Duodenal mucosa (tissue), 2 donors: ENCODE data around the gene LATS1.
A peak's percentile ranks its signal among the peaks of the same experiment; 100 is the strongest.

Experiments used
- H3K27ac ChIP-seq: one replicate; pipeline ENCODE4 v1.7.0; 2013; ENCODE audit warnings: low read depth, low read length
- H3K27me3 ChIP-seq, 2 donors: one replicate each; pipeline ENCODE4 v1.7.0; 2013; ENCODE audit warnings: low read length in 2 of 2, control low read depth in 1 of 2; ENCODE audit not compliant: insufficient read depth in 2 of 2, control insufficient read depth in 1 of 2
- H3K36me3 ChIP-seq, 2 donors: one replicate each; pipeline ENCODE4 v1.7.0; 2013; ENCODE audit warnings: low read length in 2 of 2, control low read depth in 1 of 2; ENCODE audit not compliant: insufficient read depth in 2 of 2, control insufficient read depth in 1 of 2
- H3K4me1 ChIP-seq, 2 donors: one replicate each; pipeline ENCODE4 v1.7.0; 2013; ENCODE audit warnings: low read length in 2 of 2, control low read depth in 1 of 2; ENCODE audit not compliant: insufficient read depth in 2 of 2, control insufficient read depth in 1 of 2
- H3K4me3 ChIP-seq, 2 donors: one replicate each; pipeline ENCODE4 v1.7.0; 2013; ENCODE audit warnings: low read length in 2 of 2, low read depth in 1 of 2
- H3K9ac ChIP-seq, 2 donors: one replicate each; pipeline ENCODE4 v1.7.0; 2013; ENCODE audit warnings: low read length in 2 of 2, low read depth in 1 of 2
- H3K9me3 ChIP-seq, 2 donors: one replicate each; pipeline ENCODE4 v1.7.0; 2013; ENCODE audit warnings: low read length in 2 of 2, control low read depth in 1 of 2; ENCODE audit not compliant: control insufficient read depth in 1 of 2

Gene LATS1

DNA sequence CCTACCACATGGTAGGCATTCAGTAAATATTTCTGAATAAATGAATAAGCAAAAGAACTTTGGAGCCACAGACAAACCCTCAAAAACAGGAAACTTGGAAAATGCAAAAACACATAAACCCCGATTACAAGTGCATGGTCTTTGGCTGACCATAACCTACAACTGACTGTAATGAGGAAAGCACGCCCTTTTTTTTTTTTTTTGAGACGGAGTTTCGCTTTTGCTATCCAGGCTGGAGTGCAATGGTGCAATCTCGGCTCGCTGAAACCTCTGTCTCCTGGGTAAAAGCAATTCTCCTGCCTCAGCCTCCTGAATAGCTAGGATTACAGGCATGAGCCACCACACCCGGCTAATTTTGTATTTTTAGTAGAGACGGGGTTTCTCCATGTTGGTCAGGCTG, 11.9 kb upstream of the LATS1 start:
- H3K36me3 ChIP-seq: peaks cover 5 to 40% of the 10 kb centered on the region in 2 donors
- H3K4me3 ChIP-seq: no peak overlapping the region
- H3K9me3 ChIP-seq: no peaks in the 10 kb centered on the region
- H3K9ac ChIP-seq: no peak overlapping the region
- peaks cover 0 to 5% of the 10 kb centered on the region in 2 donors for H3K4me1 ChIP-seq
- no peak overlapping the region for H3K27ac ChIP-seq
- no peaks in the 10 kb centered on the region for H3K27me3 ChIP-seq

DNA sequence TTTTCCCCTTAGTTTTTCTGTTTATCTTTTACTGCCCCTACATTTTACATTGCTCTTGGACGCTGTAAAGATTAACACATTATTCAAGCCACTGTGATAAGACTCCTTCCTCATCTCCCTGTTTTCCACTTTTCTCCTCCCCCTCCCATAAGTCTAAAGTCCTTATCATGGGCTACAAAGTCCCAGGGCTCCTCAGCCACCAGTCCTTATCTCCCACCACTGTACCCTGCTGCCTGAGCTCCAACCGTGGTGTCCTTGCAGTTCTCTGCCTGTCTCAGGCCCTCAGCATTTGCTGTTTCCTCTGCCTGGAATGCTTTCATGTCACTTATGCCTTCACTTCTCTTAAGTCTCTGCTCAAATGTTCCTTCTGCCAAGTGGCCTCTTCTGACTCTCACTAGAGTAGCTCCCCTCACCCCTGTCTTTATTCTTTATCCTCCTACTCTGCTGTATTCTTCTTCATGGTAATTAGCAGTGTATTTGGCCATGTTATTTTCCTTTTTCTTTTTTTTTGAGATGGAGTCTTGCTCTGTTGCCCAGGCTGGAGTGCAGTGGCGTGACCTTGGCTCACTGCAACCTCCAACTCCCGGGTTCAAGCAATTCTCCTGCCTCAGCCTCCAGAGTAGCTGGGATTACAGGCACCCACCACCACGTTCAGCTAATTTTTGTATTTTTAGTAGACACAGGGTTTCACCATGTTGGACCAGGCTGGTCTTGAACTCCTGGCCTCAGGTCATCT, 10.8 kb upstream of the LATS1 start:
- H3K27ac ChIP-seq: no peak overlapping the region
- no peaks in the 10 kb centered on the region for H3K27me3 ChIP-seq
- H3K4me1 ChIP-seq: peaks cover 0 to 5% of the 10 kb centered on the region in 2 donors
- H3K4me3 ChIP-seq: no peak overlapping the region
- H3K36me3 ChIP-seq: peaks cover 5 to 38% of the 10 kb centered on the region in 2 donors
- H3K9me3 ChIP-seq: no peaks in the 10 kb centered on the region
- H3K9ac ChIP-seq: no peak overlapping the region

DNA sequence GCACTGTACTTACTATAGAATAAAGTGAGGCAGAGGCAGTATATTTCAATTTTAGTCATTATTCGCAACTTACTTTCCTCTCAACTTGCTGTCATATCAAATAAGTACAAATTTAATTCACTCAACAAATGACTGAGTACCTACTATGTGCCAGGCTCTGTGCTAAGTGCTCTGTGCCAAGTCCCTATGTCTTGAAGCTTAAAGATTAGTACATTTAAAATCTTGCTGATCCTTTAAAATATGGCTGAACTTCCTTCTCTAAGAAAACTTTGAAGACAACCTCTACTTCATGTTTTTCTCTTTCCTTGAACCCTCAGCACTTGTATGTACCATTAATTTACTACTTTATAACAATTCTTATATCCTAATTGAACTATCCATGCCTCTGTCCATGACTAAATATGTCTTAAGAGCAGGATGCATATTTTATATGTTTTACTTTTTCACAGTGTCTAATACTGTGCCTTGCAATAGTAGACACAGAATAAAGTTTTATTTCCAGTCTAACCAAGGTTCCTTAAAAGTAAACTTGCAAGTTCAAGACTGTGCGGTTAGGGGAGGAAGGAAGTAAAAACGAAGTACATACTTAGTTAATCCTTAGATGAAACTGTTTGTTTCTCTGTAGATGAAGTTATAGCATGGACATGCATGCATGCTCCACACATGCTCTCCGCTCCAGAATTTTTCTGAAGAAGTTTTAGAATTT, 10.0 kb upstream of the LATS1 start:
- H3K9me3 ChIP-seq: no peaks in the 10 kb centered on the region
- H3K9ac ChIP-seq: no peak overlapping the region
- no peaks in the 10 kb centered on the region for H3K27me3 ChIP-seq
- H3K27ac ChIP-seq: no peak overlapping the region
- H3K36me3 ChIP-seq: peaks cover 5 to 32% of the 10 kb centered on the region in 2 donors
- H3K4me3 ChIP-seq: no peak overlapping the region
- peaks cover 0 to 5% of the 10 kb centered on the region in 2 donors for H3K4me1 ChIP-seq

DNA sequence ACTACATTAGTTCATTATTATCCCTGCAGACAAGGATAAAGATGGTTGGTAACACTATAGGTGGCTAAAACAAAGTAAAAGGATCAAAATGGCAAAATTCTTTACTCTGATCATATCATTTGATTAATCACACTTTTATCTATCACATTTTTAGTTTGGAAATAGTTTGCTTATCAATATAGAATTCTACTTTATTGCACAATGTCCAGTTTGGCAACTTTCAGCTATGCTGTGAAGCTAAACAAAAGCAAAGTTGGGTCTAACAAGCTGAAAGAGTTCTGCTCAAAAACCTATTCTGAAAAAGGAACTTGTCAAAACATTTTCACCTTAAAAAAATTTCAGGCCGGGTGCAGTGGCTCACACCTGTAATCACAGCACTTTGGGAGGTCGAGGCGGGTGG, 7.9 kb upstream of the LATS1 start:
- Histone ChIP-seq H3K27ac (no peak overlapping the region), H3K9me3 (no peaks in the 10 kb centered on the region), H3K4me1 (peaks cover 0 to 5% of the 10 kb centered on the region in 2 donors), H3K36me3 (peaks cover 5 to 28% of the 10 kb centered on the region in 2 donors), H3K27me3 (no peaks in the 10 kb centered on the region), H3K4me3 (no peak overlapping the region), H3K9ac (no peak overlapping the region)

DNA sequence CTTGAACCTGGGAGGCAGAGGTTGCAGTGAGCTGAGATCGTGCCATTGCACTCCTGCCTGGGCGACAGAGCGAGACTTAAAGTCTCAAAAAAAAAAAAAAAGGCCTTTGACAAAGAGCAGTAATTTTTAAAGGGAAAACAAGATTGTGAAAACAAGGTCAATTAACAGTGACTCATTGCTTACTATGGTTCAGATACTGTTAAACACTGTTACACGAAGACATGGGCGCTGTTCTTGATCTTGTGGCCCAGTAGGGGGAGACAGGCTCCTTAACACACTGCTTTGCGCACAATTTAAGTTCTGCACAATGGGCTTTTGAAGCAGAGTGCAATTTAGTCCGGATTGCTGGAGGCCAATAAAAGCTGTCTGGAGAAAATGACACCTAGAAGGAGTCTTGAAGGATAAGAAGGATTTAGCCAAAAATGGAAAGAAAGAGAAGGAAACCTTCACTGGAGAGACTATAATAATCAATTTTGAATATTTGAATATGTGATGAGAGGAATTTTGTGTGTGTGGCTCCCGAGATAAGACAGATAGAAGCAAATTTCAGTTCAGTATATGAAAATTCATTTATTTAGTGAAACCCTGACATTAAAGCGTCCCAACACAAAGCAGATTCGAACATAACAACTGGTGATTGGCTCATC, 6.0 kb upstream of the LATS1 start:
- Histone ChIP-seq H3K4me3 (no peak overlapping the region), H3K9me3 (no peaks in the 10 kb centered on the region), H3K27ac (no peak overlapping the region), H3K4me1 (peaks cover 0 to 5% of the 10 kb centered on the region in 2 donors), H3K9ac (no peak overlapping the region), H3K27me3 (no peaks in the 10 kb centered on the region), H3K36me3 (peaks cover 0 to 11% of the 10 kb centered on the region in 2 donors)

DNA sequence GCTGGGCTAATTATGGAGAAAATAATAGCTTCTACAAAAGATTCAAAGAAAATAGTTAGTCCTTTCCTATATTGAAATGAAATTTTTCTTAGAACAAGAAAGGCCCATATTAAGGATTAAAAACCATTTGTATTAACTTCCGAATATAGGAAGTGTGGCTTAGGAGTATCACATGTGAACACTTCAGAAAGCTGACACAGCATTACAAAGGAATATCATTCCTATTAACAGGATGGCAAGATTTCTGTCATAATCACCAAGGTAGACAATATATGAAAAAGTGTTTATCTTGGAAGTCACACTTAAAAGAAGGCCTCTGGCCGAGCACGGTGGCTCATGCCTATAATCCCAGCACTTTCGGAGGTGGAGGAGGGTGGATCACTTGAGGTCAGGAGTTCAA, 5.4 kb upstream of the LATS1 start:
- no peaks in the 10 kb centered on the region for H3K27me3 ChIP-seq
- peaks cover 0 to 7% of the 10 kb centered on the region in 2 donors for H3K36me3 ChIP-seq
- H3K4me3 ChIP-seq: no peak overlapping the region
- H3K9ac ChIP-seq: no peak overlapping the region
- no peak overlapping the region for H3K27ac ChIP-seq
- no peaks in the 10 kb centered on the region for H3K4me1 ChIP-seq
- no peaks in the 10 kb centered on the region for H3K9me3 ChIP-seq

DNA sequence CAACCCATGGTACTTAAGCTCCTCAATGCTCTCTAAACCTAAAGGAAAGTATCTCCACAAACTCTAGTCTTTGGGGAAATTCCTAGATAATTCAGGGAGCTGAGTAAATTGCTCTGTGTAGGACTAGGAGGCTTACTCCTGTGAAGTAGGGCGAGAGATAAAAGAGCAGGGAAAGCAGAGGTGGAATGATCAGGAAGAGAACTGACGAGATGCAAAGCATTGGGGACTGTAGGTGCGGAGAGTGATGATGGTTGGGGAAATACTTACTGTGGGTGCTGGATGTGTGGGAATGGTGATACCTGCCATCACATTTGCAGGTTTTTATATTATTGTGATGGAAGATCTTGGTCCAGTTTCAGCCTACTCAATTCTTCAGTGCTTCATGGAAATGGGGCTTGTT, 1.6 kb upstream of the LATS1 start:
- peaks cover 5 to 9% of the 10 kb centered on the region in 2 donors for H3K4me1 ChIP-seq
- H3K9me3 ChIP-seq: no peaks in the 10 kb centered on the region
- no peak overlapping the region for H3K27ac ChIP-seq
- no peak overlapping the region for H3K4me3 ChIP-seq
- no peaks in the 10 kb centered on the region for H3K36me3 ChIP-seq
- no peaks in the 10 kb centered on the region for H3K27me3 ChIP-seq
- no peak overlapping the region for H3K9ac ChIP-seq

DNA sequence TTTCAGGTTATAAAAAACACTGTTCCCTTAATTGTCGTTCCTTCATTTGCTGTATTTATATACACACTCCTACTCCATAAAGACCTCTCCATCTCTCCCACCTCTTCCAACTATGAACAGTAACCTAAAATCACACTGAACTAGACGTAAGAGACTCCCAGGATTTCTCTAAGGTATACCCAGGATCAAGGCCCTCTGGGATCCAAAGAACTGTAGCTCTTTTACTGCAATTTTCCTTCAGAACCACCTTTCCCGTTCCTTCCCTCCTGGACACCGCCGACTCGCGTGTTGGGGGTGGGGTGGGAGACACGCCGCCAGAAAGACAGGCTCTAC, 680 bp downstream of the LATS1 start:
- H3K4me1 ChIP-seq: peaks cover 5 to 9% of the 10 kb centered on the region in 2 donors
- H3K9ac ChIP-seq: peak overlapping the region; percentile 95 to 96
- peak overlapping the region; percentile 99 for H3K27ac ChIP-seq
- no peaks in the 10 kb centered on the region for H3K27me3 ChIP-seq
- no peaks in the 10 kb centered on the region for H3K36me3 ChIP-seq
- H3K4me3 ChIP-seq: peak overlapping the region; percentile 88 to 92
- H3K9me3 ChIP-seq: no peaks in the 10 kb centered on the region

DNA sequence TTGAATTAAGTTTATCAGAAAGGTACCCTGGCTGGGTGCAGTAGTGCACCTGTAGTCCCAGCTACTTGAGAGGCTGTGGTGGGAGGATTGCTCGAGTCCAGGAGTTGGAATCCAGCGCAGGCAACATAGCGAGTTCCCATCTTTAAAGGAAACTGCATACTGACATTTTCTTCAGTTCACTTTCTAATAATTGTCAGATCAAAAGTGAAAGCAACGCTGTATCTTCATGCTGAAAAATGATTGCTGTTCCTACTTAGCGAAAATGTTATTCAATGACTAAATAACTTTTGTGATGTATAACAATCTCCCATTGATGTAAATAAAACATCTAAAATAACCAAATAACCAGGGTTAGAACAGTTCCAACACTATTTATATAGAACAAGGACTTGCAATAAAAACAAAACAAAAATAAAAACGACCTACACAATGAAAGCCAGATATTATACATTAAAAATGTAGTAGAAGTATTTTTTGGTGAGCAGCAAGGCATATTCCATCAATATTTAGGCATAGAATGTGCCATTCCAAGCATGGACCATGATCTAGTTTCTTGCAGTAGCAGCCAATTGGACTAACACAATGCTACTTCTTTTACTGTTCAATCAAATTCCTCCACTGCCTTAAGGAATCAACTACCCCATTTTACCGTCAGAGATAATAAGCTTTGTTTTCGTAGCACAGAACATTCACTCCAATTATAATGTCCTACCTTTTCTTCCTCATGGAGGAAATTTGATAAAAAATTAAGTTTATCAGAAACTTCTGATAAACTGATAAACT, 1.5 kb downstream of the LATS1 start:
- no peaks in the 10 kb centered on the region for H3K9me3 ChIP-seq
- H3K9ac ChIP-seq: peak overlapping the region; percentile 22 to 96
- H3K4me1 ChIP-seq: peaks cover 5 to 9% of the 10 kb centered on the region in 2 donors
- H3K27me3 ChIP-seq: no peaks in the 10 kb centered on the region
- H3K27ac ChIP-seq: no peak overlapping the region
- peaks cover 0 to 3% of the 10 kb centered on the region in 2 donors for H3K36me3 ChIP-seq
- H3K4me3 ChIP-seq: peak overlapping the region; percentile 88 to 92
